Spinal cord (tissue), 10 donors: ENCODE data around the gene HOXD4. TPM values are rescaled to one million over a fixed set of nuclear protein-coding genes. Genes with fewer than 3 reads are reported as not detected.

ENCODE experiments used
- DNase-seq, 6 donors: peaks; one replicate each; pipeline versions ENCODE4 v3.0.0 to v3.0.0-alpha.2; 2013 to 2015; ENCODE audit warnings: low spot score in 6 of 6, low read depth in 4 of 6
- H3K27ac ChIP-seq: one replicate; pipeline ENCODE4 v1.5.1; 2013; ENCODE audit warnings: low read depth, low read length, control low read depth
- H3K27me3 ChIP-seq: one replicate; pipeline ENCODE4 v1.6.1; 2013; ENCODE audit warnings: low read length; ENCODE audit not compliant: control insufficient read depth, insufficient read depth
- H3K36me3 ChIP-seq: one replicate; pipeline ENCODE4 v1.6.1; 2013; ENCODE audit warnings: low read length; ENCODE audit not compliant: control insufficient read depth, insufficient read depth
- H3K4me1 ChIP-seq: one replicate; pipeline ENCODE4 v1.6.1; 2013; ENCODE audit warnings: low read length; ENCODE audit not compliant: control insufficient read depth, insufficient read depth
- H3K4me3 ChIP-seq: one replicate; pipeline ENCODE4 v1.5.1; 2013; ENCODE audit warnings: low read depth, low read length, control low read depth
- H3K9me3 ChIP-seq: one replicate; pipeline ENCODE4 v1.6.1; 2013; ENCODE audit warnings: low read length; ENCODE audit not compliant: control insufficient read depth, insufficient read depth
- WGBS: methylation state at CpG from one replicate; pipeline ENCODE4 v1.1.5; 2013; ENCODE audit warnings: missing lambda C conversion rate; ENCODE audit not compliant: insufficient coverage; 5-methylcytosine and 5-hydroxymethylcytosine counted together
- polyA plus RNA-seq, 2 donors: library from polyadenylated mRNA; unstranded; fragments of 120-200 nt; gene quantifications; one replicate each; pipeline ENCODE4 v1.2.1, GENCODE V29; 2013; ENCODE audit not compliant: insufficient read length in 2 of 2
- total RNA-seq, 2 donors: library from RNA; depleted of rRNA in 1 of 2; stranded (reverse); fragments of 120-200 nt in 1 of 2; fragments of >200 nt in 1 of 2; gene quantifications; one replicate each; pipeline versions ENCODE4 v1.2.3 to v1.2.4, GENCODE V29; 2013 to 2014
- donor health status: healthy.

The HOXD4 gene
- total and polyA plus RNA-seq, 4 donors, result 3.9 to 19.8 (median 12.4) TPM

- no peaks in the 10 kb centered on the region for H3K36me3 ChIP-seq
- WGBS, result 9% methylated on average over 9 of the region's 33 CpGs
- peak overlapping the region; percentile 83 for H3K27ac ChIP-seq
- no peaks in the 10 kb centered on the region for H3K9me3 ChIP-seq
- peaks cover 4% of the 10 kb centered on the region for H3K27me3 ChIP-seq
- H3K4me1 ChIP-seq, result peaks cover 35% of the 10 kb centered on the region
- DNase-seq, result peak in 2 of 6 donors; percentile 65 to 89
- peak overlapping the region; percentile 64 for H3K4me3 ChIP-seq
Observed at GRCh38 chr2:176132205-176133171, 18.9 kb upstream of the HOXD4 start.

GRCh38 chr2:176133389-176133788 lies 18.0 kb upstream of the HOXD4 start:
- H3K9me3 ChIP-seq, result no peaks in the 10 kb centered on the region
- no peak overlapping the region for H3K4me3 ChIP-seq
- peak overlapping the region; percentile 83 for H3K27ac ChIP-seq
- H3K27me3 ChIP-seq, result no peaks in the 10 kb centered on the region
- peak in 2 of 6 donors; percentile 85 for DNase-seq
- peaks cover 30% of the 10 kb centered on the region for H3K4me1 ChIP-seq
- no peaks in the 10 kb centered on the region for H3K36me3 ChIP-seq

GRCh38 chr2:176134035-176134434 lies 17.3 kb upstream of the HOXD4 start:
- H3K36me3 ChIP-seq, result no peaks in the 10 kb centered on the region
- DNase-seq, result peak in 2 of 6 donors; percentile 47 to 93
- H3K4me1 ChIP-seq, result peaks cover 24% of the 10 kb centered on the region
- H3K4me3 ChIP-seq, result no peak overlapping the region
- WGBS, result 16% methylated on average over 3 of the region's 4 CpGs
- H3K27me3 ChIP-seq, result no peaks in the 10 kb centered on the region
- no peaks in the 10 kb centered on the region for H3K9me3 ChIP-seq
- peak overlapping the region; percentile 83 for H3K27ac ChIP-seq

GRCh38 chr2:176135035-176135440 lies 16.3 kb upstream of the HOXD4 start:
- peak overlapping the region; percentile 84 for H3K4me3 ChIP-seq
- DNase-seq, result peak in 1 of 6 donors; percentile 82
- no peaks in the 10 kb centered on the region for H3K27me3 ChIP-seq
- H3K9me3 ChIP-seq, result no peaks in the 10 kb centered on the region
- peaks cover 20% of the 10 kb centered on the region for H3K4me1 ChIP-seq
- H3K27ac ChIP-seq, result peak overlapping the region; percentile 83
- no peaks in the 10 kb centered on the region for H3K36me3 ChIP-seq

- peak in 4 of 6 donors; percentile 77 to 99 (median 82) for DNase-seq
- Histone ChIP-seq H3K27ac (peak overlapping the region; percentile 91), H3K4me1 (peaks cover 33% of the 10 kb centered on the region), H3K9me3 (no peaks in the 10 kb centered on the region), H3K36me3 (peaks cover 7% of the 10 kb centered on the region), H3K27me3 (no peaks in the 10 kb centered on the region), H3K4me3 (peak overlapping the region; percentile 84)
- WGBS, result 0% methylated on average over 62 of the region's 71 CpGs
Observed at GRCh38 chr2:176136374-176137251, 14.7 kb upstream of the HOXD4 start.

- 6% methylated on average over 2 of the region's 2 CpGs for WGBS
- Histone ChIP-seq H3K27me3 (no peaks in the 10 kb centered on the region), H3K36me3 (peaks cover 7% of the 10 kb centered on the region), H3K9me3 (no peaks in the 10 kb centered on the region), H3K4me3 (peak overlapping the region; percentile 84), H3K4me1 (peaks cover 35% of the 10 kb centered on the region), H3K27ac (peak overlapping the region; percentile 91)
- DNase-seq, result peak in 1 of 6 donors; percentile 76
Observed at GRCh38 chr2:176137252-176137580, 14.1 kb upstream of the HOXD4 start.

- 21% methylated on average over 5 of the region's 8 CpGs for WGBS
- Histone ChIP-seq H3K4me1 (peaks cover 39% of the 10 kb centered on the region), H3K4me3 (peak overlapping the region; percentile 84)
Observed at GRCh38 chr2:176137906-176138305, 13.4 kb upstream of the HOXD4 start.

GRCh38 chr2:176138526-176138922 lies 12.8 kb upstream of the HOXD4 start:
- H3K4me3 ChIP-seq, result peak overlapping the region; percentile 84
- peaks cover 7% of the 10 kb centered on the region for H3K36me3 ChIP-seq
- H3K27me3 ChIP-seq, result no peaks in the 10 kb centered on the region
- peak in 2 of 6 donors; percentile 47 to 84 for DNase-seq
- 4% methylated on average over 11 of the region's 14 CpGs for WGBS
- H3K27ac ChIP-seq, result peak overlapping the region; percentile 91
- peaks cover 36% of the 10 kb centered on the region for H3K4me1 ChIP-seq
- no peaks in the 10 kb centered on the region for H3K9me3 ChIP-seq

More at GRCh38 chr2:176137906-176138305, 13.4 kb upstream of the HOXD4 start:
- Histone ChIP-seq H3K9me3 (no peaks in the 10 kb centered on the region), H3K27ac (peak overlapping the region; percentile 91), H3K36me3 (peaks cover 7% of the 10 kb centered on the region), H3K27me3 (no peaks in the 10 kb centered on the region)
- DNase-seq, result peak in 2 of 6 donors; percentile 48 to 87

GRCh38 chr2:176138923-176139660 lies 12.3 kb upstream of the HOXD4 start:
- peaks cover 36% of the 10 kb centered on the region for H3K4me1 ChIP-seq
- H3K4me3 ChIP-seq, result peak overlapping the region; percentile 84
- peak in 2 of 6 donors; percentile 66 to 88 for DNase-seq
- no peaks in the 10 kb centered on the region for H3K9me3 ChIP-seq
- H3K27me3 ChIP-seq, result no peaks in the 10 kb centered on the region
- WGBS, result 11% methylated on average over 25 of the region's 28 CpGs
- H3K27ac ChIP-seq, result peak overlapping the region; percentile 91
- H3K36me3 ChIP-seq, result peaks cover 7% of the 10 kb centered on the region
